Gastrocnemius medialis (tissue), 4 donors: Measurements from ENCODE around the gene ANO9.

ENCODE experiments used
- CTCF ChIP-seq, 5 experiments: fragments of 450-650 bp in 3 of 5; fragments of 200-600 bp in 2 of 5; sonication (generic) in 2 of 5; IDR thresholded peaks in 4 of 5; conservative IDR thresholded peaks in 1 of 5; 1 replicate in 4 of 5; 2 replicates in 1 of 5; pipeline ENCODE4 v1.5.1; 2016 to 2019; ENCODE audit warnings: antibody characterized with exemption in 5 of 5, mild to moderate bottlenecking in 3 of 5, moderate library complexity in 3 of 5
- POLR2A ChIP-seq, 2 donors: fragments of 450-650 bp; IDR thresholded peaks; one replicate each; pipeline ENCODE4 v1.6.1; 2017; ENCODE audit warnings: antibody characterized with exemption in 2 of 2, mild to moderate bottlenecking in 2 of 2, moderate library complexity in 2 of 2

DNA sequence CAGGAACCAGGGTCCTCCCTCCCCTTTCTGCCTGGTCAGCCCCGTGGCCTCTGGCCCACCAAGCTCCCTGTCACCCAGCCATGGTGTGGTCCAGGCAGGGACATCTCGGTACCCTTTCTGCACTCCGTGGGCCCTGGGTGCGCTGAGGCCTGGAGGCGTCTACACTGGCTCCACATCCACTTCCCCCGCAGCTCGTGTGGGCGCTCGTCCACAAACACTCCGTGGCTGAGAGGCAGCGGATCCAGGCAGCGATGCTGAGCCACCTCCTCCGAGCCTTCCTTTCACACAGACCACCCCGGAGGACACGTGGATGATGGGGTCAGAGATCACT lies 49.1 kb upstream of the ANO9 start:
- no peak for TF ChIP-seq CTCF (IDR thresholded peaks at IDR 0.05 in 4 of 5, conservative IDR thresholded peaks at IDR 0.05 in 1 of 5)
- TF ChIP-seq POLR2A (IDR thresholded peaks at IDR 0.05), result no peak
